Progenitor cell of endocrine pancreas (in vitro differentiated cells): ENCODE data around the gene PLK3. TPM values are rescaled to one million over a fixed set of nuclear protein-coding genes. Genes with fewer than 3 reads are reported as not detected.

Experiments
- DNase-seq: peaks from one replicate; pipeline ENCODE4 v3.0.0; 2021; ENCODE audit warnings: low spot score; ENCODE audit not compliant: unreplicated experiment
- H3K27ac Mint-ChIP-seq: 2 replicates; pipeline ENCODE4 v1.8.0; 2021; ENCODE audit warnings: mild to moderate bottlenecking, moderate library complexity, mixed read lengths
- H3K27me3 Mint-ChIP-seq: 2 replicates; pipeline ENCODE4 v1.8.0; 2021; ENCODE audit warnings: mixed read lengths
- H3K36me3 Mint-ChIP-seq: 2 replicates; pipeline ENCODE4 v1.8.0; 2022; ENCODE audit warnings: mixed read lengths; ENCODE audit not compliant: insufficient read depth
- H3K4me1 Mint-ChIP-seq: 2 replicates; pipeline ENCODE4 v1.8.0; 2021; ENCODE audit warnings: low read depth, mixed read lengths
- H3K4me3 Mint-ChIP-seq: 2 replicates; pipeline ENCODE4 v1.8.0; 2021; ENCODE audit warnings: low read depth, mild to moderate bottlenecking, moderate library complexity, mixed read lengths
- H3K9me3 Mint-ChIP-seq: 2 replicates; pipeline ENCODE4 v1.8.0; 2021; ENCODE audit warnings: low read depth, mixed read lengths
- total RNA-seq: library from RNA; stranded (reverse); gene quantifications from 2 replicates; pipeline ENCODE4 v1.2.1, GENCODE V29; 2021
- TF ChIP-seq, protein P1 (sequence below): fragments of 200-600 bp; sonication (generic); IDR thresholded peaks from one replicate; pipeline ENCODE4 v1.5.0; 2021; ENCODE audit warnings: antibody characterized with exemption, mild to moderate bottlenecking; ENCODE audit not compliant: unreplicated experiment

PLK3 gene
- total RNA-seq, 1 donor from 2014 or later, result 13.3 TPM

DNA sequence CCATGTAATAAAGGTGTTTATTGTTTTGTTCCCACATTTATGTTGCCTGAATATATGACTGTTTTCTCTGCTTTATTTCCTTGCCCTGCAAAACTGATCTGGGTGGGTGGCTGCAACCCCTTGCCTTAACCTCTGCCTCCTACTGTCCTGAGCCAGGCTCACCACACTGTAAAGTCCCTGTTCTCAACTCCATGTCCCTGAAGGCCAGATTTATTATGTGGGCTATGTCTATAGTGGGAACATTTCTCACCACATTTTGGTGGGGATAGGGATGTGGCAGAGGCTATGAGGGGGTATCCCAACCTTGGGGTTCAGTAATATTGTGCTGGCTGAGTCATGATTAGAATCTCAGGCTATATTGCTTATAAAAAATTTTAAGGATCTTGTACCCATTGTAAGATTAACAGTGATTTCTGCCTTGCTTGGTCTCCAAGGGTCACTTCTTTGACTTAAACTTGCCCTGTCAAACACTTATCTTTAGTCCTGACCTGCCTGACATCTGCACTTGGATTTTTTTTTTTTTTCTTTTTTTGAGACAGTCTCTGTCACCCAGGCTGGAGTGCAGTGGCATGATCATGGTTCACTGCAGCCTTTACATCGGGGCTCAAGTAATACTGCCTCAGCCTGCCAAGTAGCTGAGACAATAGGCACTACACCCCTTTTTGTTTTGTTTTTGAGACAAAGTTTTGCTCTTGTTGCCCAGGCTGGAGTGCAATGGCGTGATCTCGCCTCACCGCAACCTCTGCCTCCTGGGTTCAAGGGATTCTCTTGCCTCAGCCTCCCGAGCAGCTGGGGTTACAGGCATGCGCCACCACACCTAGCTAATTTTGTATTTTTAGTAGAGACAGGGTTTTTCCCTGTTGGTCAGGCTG, 21.2 kb upstream of the PLK3 start:
- Mint-ChIP-seq H3K36me3 (peaks cover 28% of the 10 kb centered on the region), H3K27ac (peak overlapping the region; percentile 90), H3K27me3 (no peaks in the 10 kb centered on the region), H3K4me3 (peak overlapping the region; percentile 14), H3K4me1 (peaks cover 22% of the 10 kb centered on the region), H3K9me3 (no peaks in the 10 kb centered on the region)
- TF ChIP-seq, protein P1, sequence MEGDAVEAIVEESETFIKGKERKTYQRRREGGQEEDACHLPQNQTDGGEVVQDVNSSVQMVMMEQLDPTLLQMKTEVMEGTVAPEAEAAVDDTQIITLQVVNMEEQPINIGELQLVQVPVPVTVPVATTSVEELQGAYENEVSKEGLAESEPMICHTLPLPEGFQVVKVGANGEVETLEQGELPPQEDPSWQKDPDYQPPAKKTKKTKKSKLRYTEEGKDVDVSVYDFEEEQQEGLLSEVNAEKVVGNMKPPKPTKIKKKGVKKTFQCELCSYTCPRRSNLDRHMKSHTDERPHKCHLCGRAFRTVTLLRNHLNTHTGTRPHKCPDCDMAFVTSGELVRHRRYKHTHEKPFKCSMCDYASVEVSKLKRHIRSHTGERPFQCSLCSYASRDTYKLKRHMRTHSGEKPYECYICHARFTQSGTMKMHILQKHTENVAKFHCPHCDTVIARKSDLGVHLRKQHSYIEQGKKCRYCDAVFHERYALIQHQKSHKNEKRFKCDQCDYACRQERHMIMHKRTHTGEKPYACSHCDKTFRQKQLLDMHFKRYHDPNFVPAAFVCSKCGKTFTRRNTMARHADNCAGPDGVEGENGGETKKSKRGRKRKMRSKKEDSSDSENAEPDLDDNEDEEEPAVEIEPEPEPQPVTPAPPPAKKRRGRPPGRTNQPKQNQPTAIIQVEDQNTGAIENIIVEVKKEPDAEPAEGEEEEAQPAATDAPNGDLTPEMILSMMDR, result no peak
- no peak for DNase-seq

DNA sequence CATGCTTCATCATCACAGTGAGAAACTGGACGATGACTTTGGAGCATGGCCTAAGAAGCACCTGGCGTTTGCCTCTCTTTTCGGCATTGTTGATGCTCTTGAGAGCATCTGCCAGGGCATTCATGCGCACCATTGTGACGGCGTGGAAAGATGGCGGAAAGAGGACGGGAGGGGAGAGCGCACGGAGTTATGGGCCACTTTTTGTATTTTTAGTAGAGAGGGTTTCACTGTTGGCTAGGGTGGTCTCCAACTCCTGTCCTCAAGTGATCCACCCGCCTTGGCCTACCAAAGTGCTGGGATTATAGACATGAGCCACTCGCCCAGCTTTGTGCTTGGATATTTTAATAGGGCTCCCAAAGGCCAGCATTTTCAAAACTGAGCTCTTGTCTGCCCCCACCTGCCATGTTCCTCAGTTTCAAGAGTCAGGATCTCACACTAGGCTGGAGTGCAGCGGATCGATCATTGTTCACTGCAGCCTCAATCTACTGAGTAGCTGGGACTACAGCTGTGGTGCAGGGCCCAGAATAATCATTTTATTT, 19.5 kb upstream of the PLK3 start:
- DNase-seq, result no peak
- H3K4me3 Mint-ChIP-seq, result no peak overlapping the region
- peak overlapping the region; percentile 62 for H3K27ac Mint-ChIP-seq
- peaks cover 25% of the 10 kb centered on the region for H3K4me1 Mint-ChIP-seq
- peaks cover 28% of the 10 kb centered on the region for H3K36me3 Mint-ChIP-seq
- no peaks in the 10 kb centered on the region for H3K9me3 Mint-ChIP-seq
- no peaks in the 10 kb centered on the region for H3K27me3 Mint-ChIP-seq
- TF ChIP-seq, protein P1, result no peak

DNA sequence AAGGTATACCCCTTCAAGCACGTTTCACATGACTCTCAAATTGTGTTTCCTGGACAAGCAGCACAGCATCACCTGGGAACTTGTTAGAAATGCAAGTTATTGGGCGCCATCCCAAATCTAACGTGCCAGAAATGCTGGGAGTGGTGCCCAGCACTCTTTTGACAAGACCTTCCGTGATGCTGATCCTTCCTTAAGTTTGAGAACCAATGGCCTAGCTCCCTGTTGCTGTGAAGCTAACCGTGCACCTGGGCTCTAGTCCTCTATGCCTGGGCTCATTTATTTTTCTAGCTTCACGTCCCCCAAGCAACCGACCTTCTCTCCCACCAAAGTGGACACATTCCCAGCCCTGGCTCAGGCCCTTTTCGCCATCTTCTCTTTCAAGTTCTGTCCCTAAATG, 16.5 kb upstream of the PLK3 start:
- H3K4me3 Mint-ChIP-seq, result peak overlapping the region; percentile 70
- TF ChIP-seq, protein P1, result no peak
- H3K4me1 Mint-ChIP-seq, result peaks cover 16% of the 10 kb centered on the region
- DNase-seq, result no peak
- H3K9me3 Mint-ChIP-seq, result no peaks in the 10 kb centered on the region
- peaks cover 14% of the 10 kb centered on the region for H3K36me3 Mint-ChIP-seq
- H3K27me3 Mint-ChIP-seq, result peaks cover 4% of the 10 kb centered on the region
- peak overlapping the region; percentile 80 for H3K27ac Mint-ChIP-seq

DNA sequence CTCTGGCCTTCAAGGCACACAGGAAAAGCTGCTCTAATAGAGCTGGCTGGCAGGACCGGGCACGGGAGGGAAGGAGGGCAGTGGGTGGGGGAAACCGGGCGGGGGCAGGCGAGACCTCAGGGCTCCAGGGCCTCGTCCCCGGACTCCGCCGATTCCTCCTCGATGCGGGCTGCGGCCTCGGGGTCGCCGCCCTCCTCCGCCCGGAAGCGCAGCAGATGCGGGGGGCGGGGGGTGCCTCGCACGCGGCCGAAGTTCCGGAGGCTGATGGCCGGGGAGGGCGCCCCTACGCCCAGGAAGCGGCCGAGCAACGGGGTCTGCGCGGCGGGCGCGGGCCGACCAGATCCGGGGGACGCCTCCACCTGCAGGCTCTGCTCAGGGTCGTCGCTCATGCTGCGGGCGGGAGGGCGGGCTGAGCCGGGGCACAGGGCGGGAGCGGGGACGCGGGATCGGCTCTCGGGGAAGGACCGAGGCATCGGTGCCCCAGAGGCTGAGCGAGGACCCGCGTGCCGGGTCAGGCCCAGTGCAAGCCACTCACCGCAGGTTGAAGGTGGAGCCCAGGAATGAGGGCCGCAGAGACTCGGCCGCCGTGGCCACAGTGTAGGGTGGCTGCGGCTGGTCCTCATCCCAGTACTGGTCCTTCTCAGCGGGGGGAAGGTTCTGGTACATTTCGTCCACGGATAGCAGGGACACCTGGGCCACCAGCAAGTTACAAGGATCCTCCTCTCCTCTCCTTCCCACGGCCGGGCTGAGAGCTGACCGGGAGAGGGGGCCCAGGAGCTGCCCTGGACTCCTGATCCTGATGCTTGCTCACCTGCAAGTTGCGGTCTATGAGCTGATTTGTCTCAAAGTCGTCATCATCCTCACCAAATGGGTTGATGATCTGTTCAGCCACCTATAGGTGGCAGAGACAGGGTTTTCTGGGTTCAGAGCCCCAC, 15.8 kb upstream of the PLK3 start:
- Mint-ChIP-seq H3K9me3 (no peaks in the 10 kb centered on the region), H3K27ac (peak overlapping the region; percentile 80), H3K36me3 (peaks cover 10% of the 10 kb centered on the region), H3K27me3 (peaks cover 4% of the 10 kb centered on the region), H3K4me1 (peaks cover 16% of the 10 kb centered on the region), H3K4me3 (peak overlapping the region; percentile 70)
- TF ChIP-seq, protein P1, result peak; percentile 21
- peak; percentile 36 for DNase-seq

DNA sequence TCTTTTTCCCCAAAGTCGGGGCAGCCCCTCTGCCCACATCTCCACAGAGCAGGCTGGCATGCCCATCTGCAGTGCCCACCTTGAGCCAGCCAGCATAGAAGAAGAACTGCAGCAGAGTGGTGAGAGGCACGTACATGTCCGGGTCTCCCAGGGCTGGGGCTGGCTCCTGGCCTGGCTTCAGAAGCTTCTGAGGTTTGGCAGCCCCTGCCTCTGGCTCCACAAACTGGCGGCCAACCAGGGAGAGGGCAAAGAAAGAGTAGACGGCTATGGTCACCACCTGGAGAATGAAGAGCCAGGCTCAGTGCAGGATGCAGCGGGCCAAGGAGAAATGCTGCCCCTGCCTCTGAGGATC, 15.2 kb upstream of the PLK3 start:
- peak overlapping the region; percentile 45 for H3K27ac Mint-ChIP-seq
- TF ChIP-seq, protein P1, result no peak
- H3K4me3 Mint-ChIP-seq, result peak overlapping the region; percentile 63
- H3K4me1 Mint-ChIP-seq, result peaks cover 16% of the 10 kb centered on the region
- no peak for DNase-seq
- H3K27me3 Mint-ChIP-seq, result peaks cover 4% of the 10 kb centered on the region
- H3K9me3 Mint-ChIP-seq, result no peaks in the 10 kb centered on the region
- H3K36me3 Mint-ChIP-seq, result peaks cover 10% of the 10 kb centered on the region
